ENCODE results near the gene ZFYVE28.

DNA sequence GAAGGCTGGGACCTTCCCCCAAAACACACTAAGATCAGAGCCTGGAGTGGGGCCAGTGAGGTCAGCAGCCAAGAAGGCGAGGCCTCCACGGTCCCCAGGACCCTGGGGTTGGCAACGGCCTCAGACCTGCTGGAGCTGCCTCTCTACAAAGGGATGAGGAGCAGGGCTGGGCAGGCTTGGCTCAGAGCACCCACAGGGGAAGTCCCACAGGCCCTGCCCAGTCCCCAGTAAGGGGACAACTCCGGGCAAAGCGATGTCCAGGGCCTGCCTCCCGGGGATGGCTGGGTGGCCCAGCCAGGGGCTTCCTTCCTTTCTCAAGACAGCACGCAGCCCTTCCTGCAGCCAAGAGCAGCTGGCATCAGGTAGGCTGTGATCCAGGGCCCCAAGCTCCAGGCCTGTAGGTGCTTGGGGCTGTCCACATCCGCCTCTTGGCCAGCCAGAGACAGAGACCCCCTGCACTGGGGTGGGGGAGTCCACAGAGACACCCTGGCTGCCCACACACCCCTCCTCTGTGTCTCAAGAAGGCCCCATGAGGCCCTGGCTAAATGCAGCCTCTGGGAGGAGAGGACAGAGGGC lies 162.2 kb downstream of the ZFYVE28 start:
- TF ChIP-seq EP300 (IDR thresholded peaks at IDR 0.05) (no peak), POLR2A (IDR thresholded peaks at IDR 0.05) (no peak)

Measured in ovary (tissue), 1 donor.